ENCODE data around the gene GYG2. TPM values are rescaled to one million over a fixed set of nuclear protein-coding genes. Genes with fewer than 3 reads are reported as not detected.

GYG2 gene
- total RNA-seq, 1 donor from 2014 or later: 75.6 TPM

DNA sequence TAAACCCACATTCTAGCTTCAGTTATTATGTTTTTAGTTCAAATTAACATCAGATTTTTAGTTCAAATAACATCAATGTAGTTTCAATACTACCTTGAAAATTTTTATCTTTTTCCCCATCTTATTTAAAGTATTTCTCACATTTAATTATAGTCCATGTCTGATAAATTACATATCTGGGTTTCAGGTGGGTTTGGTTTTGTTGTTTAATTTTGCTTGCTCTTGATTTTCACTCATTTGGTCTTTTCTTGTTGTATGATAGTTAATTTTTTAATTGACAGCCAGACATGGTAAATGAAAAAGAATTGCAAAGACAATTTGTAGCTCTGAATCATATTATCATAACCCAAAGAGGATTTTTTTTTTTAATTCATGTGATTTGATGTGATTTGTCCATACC is 41.9 kb downstream of the GYG2 start:
- Mint-ChIP-seq H3K36me3 (ENCODE audit: low read depth) (peaks cover 57% of the 10 kb centered on the region), H3K4me1 (no peaks in the 10 kb centered on the region), H3K4me3 (no peak overlapping the region), H3K9me3 (peaks cover 7% of the 10 kb centered on the region), H3K27me3 (ENCODE audit: low read depth) (no peaks in the 10 kb centered on the region), H3K27ac (ENCODE audit: unreplicated experiment) (no peak overlapping the region)
- no peak for DNase-seq (ENCODE audit: low read depth, low spot score)
- TF ChIP-seq, protein P1, sequence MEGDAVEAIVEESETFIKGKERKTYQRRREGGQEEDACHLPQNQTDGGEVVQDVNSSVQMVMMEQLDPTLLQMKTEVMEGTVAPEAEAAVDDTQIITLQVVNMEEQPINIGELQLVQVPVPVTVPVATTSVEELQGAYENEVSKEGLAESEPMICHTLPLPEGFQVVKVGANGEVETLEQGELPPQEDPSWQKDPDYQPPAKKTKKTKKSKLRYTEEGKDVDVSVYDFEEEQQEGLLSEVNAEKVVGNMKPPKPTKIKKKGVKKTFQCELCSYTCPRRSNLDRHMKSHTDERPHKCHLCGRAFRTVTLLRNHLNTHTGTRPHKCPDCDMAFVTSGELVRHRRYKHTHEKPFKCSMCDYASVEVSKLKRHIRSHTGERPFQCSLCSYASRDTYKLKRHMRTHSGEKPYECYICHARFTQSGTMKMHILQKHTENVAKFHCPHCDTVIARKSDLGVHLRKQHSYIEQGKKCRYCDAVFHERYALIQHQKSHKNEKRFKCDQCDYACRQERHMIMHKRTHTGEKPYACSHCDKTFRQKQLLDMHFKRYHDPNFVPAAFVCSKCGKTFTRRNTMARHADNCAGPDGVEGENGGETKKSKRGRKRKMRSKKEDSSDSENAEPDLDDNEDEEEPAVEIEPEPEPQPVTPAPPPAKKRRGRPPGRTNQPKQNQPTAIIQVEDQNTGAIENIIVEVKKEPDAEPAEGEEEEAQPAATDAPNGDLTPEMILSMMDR (conservative IDR thresholded peaks at IDR 0.05): no peak

DNA sequence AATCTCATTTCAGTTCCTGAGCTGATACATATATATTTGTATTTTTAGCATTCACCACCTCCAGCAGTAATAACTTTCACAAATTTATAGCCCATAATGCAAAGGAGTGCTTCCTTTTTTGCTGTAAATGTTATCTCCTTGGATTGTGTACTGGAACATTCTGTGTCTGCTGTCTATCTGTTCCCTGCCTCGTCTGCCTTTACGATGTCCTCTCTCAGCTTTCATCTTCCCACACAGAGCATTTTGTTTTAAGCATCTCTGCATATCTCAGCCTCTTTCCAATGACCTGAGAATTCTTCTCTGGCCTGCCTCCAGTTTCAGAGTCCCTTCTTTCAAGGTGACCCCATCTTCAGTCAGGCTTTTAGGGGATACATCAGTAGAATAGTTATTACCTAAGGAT is 43.1 kb downstream of the GYG2 start:
- Mint-ChIP-seq H3K27ac (ENCODE audit: unreplicated experiment) (no peak overlapping the region), H3K36me3 (ENCODE audit: low read depth) (peaks cover 55% of the 10 kb centered on the region)

DNA sequence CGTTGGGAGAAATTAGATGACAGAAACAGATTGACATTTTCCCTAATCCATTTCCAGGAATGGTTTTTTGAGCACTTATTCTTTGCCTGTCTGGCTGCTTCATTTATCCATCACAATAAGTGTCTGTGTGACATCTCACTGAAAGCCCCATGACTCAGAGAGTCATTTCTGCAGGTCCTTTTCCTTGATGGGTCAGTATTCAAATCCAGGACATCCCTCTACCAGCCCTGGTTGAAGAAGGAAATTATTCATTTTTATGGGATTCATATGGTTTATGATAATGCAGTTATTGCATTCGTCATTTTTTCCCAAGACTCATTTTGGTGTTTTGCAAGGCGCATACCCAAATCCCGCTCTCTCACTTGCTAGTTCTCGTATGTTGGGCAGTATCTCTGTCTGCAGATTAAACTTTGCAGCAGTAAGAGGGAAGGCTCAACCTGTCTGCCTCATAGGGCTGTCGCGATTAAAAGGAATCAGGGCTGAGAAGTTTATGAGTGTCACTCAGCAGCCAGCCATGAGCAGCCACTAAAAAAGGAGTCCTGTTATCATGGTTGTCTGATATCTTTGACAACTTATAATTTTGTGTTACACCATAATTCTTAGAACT is 44.0 kb downstream of the GYG2 start:
- no peak for DNase-seq (ENCODE audit: low read depth, low spot score)
- Mint-ChIP-seq H3K4me3 (no peak overlapping the region), H3K36me3 (ENCODE audit: low read depth) (peaks cover 54% of the 10 kb centered on the region), H3K27ac (ENCODE audit: unreplicated experiment) (no peak overlapping the region), H3K27me3 (ENCODE audit: low read depth) (no peaks in the 10 kb centered on the region), H3K4me1 (no peaks in the 10 kb centered on the region), H3K9me3 (peaks cover 9% of the 10 kb centered on the region)
- TF ChIP-seq, protein P1 (conservative IDR thresholded peaks at IDR 0.05): no peak

More for the DNA sequence above, 43.1 kb downstream of the GYG2 start:
- DNase-seq (ENCODE audit: low read depth, low spot score): no peak
- Mint-ChIP-seq H3K27me3 (ENCODE audit: low read depth) (no peaks in the 10 kb centered on the region), H3K4me1 (no peaks in the 10 kb centered on the region), H3K4me3 (no peak overlapping the region), H3K9me3 (peaks cover 9% of the 10 kb centered on the region)
- TF ChIP-seq, protein P1 (conservative IDR thresholded peaks at IDR 0.05): no peak

- Mint-ChIP-seq H3K27me3 (ENCODE audit: low read depth) (no peaks in the 10 kb centered on the region), H3K27ac (ENCODE audit: unreplicated experiment) (no peak overlapping the region), H3K4me1 (peaks cover 5% of the 10 kb centered on the region), H3K4me3 (no peak overlapping the region), H3K36me3 (ENCODE audit: low read depth) (peaks cover 53% of the 10 kb centered on the region), H3K9me3 (peaks cover 9% of the 10 kb centered on the region)
- DNase-seq (ENCODE audit: low read depth, low spot score): no peak
- TF ChIP-seq, protein P1 (conservative IDR thresholded peaks at IDR 0.05): no peak
Observed at GRCh38 chrX:2874222-2875135, 45.7 kb downstream of the GYG2 start.

GRCh38 chrX:2875136-2875481 is 46.4 kb downstream of the GYG2 start:
- Mint-ChIP-seq H3K4me3 (no peak overlapping the region), H3K27me3 (ENCODE audit: low read depth) (no peaks in the 10 kb centered on the region), H3K36me3 (ENCODE audit: low read depth) (peaks cover 51% of the 10 kb centered on the region), H3K9me3 (peaks cover 9% of the 10 kb centered on the region), H3K27ac (ENCODE audit: unreplicated experiment) (no peak overlapping the region), H3K4me1 (peaks cover 5% of the 10 kb centered on the region)
- no peak for DNase-seq (ENCODE audit: low read depth, low spot score)
- TF ChIP-seq, protein P1 (conservative IDR thresholded peaks at IDR 0.05): no peak
